ENCODE results near the gene ESAM.

ESAM gene

GRCh38 chr11:124762624-124763155, 600 bp upstream of the ESAM start:
- no peak for DNase-seq (ENCODE audit: low spot score)
- TF ChIP-seq CTCF (IDR thresholded peaks at IDR 0.05; ENCODE audit: extremely low read depth, insufficient read depth, missing control alignments): peak; percentile 12
- in situ Hi-C loops (cut with MboI; ENCODE audit: low pct_unique_long_range_greater_than_20kb, low sequenced_read_pairs, unreplicated experiment): loop anchor here (5.0 kb wide), 1 partner anchor 90 kb away; the partner anchor contains the start of genes SIAE and SPA17

- no peak for TF ChIP-seq CTCF (IDR thresholded peaks at IDR 0.05; ENCODE audit: extremely low read depth, insufficient read depth, missing control alignments)
- in situ Hi-C loops (cut with MboI; ENCODE audit: low pct_unique_long_range_greater_than_20kb, low sequenced_read_pairs, unreplicated experiment): loop anchor here (5.0 kb wide), 1 partner anchor 89 kb away; the partner anchor contains the start of genes SIAE and SPA17
- peak; percentile 58 for DNase-seq (ENCODE audit: low spot score)
These were observed 587 bp downstream of the ESAM start for GRCh38 chr11:124761301-124762104.

- TF ChIP-seq CTCF (IDR thresholded peaks at IDR 0.05; ENCODE audit: extremely low read depth, insufficient read depth, missing control alignments): no peak
- in situ Hi-C loops (cut with MboI; ENCODE audit: low pct_unique_long_range_greater_than_20kb, low sequenced_read_pairs, unreplicated experiment): loop anchor here (5.0 kb wide), 1 partner anchor 89 kb away; the partner anchor contains the start of genes SIAE and SPA17
- no peak for DNase-seq (ENCODE audit: low spot score)
These were observed 1.3 kb downstream of the ESAM start for GRCh38 chr11:124760806-124761205.

GRCh38 chr11:124760205-124760652, 1.9 kb downstream of the ESAM start:
- in situ Hi-C loops (cut with MboI; ENCODE audit: low pct_unique_long_range_greater_than_20kb, low sequenced_read_pairs, unreplicated experiment): loop anchor here (5.0 kb wide), 1 partner anchor 88 kb away; the partner anchor contains the start of genes SIAE and SPA17
- TF ChIP-seq CTCF (IDR thresholded peaks at IDR 0.05; ENCODE audit: extremely low read depth, insufficient read depth, missing control alignments): no peak
- DNase-seq (ENCODE audit: low spot score): peak; percentile 81

GRCh38 chr11:124759266-124760204, 2.6 kb downstream of the ESAM start:
- peak; percentile 65 for DNase-seq (ENCODE audit: low spot score)
- TF ChIP-seq CTCF (IDR thresholded peaks at IDR 0.05; ENCODE audit: extremely low read depth, insufficient read depth, missing control alignments): no peak
- in situ Hi-C loops (cut with MboI; ENCODE audit: low pct_unique_long_range_greater_than_20kb, low sequenced_read_pairs, unreplicated experiment): loop anchor here (5.0 kb wide), 1 partner anchor 87 kb away; the partner anchor contains the start of genes SIAE and SPA17

Measured in GM13977 (cell line).